ENCODE results near the gene MTHFD2.
"Not testable (repeated sequence)": the region's sequence is repeated elsewhere in the genome, so short reads cannot be mapped to it uniquely, and the experiment has no call there.

MTHFD2 gene

DNA sequence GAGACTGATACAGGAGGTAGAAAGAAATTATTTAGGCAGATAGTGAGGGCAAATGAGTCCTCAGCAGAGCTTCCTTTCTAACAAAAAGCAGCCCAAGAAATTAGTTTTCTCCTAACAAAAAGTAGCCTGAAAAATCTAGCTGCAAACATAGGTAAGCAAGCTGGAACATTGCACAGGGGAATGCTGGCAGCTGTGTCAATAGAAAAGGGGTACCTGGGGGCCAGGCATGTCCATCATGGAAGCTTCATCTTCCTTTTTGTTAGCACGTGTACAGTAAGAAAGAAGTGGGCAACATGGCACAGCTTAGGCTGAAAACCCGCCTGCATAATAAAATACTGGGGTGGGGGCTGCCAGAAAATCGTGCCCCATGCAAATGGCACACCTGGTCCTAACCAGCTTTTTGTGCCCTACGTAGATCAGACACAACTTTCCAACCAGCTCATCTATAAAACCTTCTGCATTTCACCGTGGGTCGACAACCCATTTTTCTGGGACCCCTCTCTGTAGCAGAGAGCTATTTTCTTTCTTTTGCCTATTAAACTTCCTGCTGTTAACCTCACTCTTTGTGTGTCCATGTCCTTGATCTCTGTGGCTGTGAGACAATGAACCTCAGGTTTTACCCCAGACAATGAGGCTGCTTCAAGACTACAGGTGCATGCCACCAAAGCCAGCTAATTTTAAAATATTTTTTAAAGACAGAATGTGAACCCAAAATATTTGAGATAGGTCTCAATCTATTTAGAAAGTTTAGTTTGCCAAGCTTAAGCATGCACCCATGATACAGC, 6.6 kb upstream of the MTHFD2 start:
- no peak for DNase-seq

DNA sequence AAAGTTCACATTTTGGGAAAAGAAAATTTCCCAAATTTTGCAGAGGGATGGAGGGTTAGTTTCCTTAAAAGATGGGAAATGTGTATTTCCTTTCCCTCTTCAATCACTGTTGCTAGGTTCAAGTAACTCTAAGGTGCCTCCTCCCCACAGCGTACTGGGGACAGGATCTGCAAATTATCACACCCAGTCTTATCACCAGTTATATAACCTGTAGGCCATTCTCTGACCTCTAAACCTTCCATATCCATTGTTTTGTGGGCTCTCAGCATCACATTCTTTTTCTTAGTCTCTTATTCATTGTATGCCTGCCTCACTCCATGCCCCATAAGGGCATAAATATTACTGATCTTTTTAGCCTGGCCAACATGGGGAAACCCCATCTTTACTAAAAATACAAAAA, 3.6 kb upstream of the MTHFD2 start:
- DNase-seq = no peak

DNA sequence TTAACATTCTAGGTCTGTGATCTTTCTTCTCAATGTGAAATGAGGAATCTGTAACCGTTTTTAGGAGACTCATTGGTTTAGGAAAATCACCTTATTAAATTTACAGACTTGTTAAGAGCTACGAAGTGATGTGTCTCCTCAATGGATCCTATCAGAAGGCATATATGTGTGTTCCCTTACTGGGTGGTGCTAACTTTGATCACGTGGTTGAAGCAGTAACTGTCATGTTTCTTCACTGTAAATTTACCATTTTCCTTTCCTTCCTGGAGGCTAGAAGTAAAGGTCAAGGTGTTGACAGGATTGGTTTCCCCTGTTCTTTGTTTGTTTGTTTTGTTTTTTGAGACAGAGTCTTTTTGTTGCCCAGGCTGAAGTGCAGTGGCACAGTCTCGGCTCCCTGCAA, 1.4 kb upstream of the MTHFD2 start:
- DNase-seq = no peak

DNA sequence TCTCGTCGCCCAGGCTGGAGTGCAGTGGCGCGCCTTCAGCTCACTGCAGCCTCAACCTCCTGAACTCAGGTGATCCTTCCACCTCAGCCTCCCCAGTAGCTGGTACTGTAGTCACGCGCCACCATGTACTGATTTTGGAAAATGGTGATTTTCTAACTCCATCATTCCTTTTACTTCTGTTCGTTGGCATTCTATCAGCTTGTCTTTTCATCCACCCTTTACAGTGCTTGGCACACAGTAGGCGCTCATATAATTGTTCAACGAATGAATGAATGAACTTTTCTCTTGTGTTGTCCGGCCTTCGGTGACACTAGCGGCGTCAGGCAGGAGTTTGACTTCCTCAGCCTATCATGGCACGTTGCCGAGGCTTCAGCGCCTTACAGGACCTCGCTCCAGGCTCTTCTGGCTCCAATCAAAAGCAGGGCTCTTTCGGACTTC, 373 bp upstream of the MTHFD2 start:
- DNase-seq = no peak

DNA sequence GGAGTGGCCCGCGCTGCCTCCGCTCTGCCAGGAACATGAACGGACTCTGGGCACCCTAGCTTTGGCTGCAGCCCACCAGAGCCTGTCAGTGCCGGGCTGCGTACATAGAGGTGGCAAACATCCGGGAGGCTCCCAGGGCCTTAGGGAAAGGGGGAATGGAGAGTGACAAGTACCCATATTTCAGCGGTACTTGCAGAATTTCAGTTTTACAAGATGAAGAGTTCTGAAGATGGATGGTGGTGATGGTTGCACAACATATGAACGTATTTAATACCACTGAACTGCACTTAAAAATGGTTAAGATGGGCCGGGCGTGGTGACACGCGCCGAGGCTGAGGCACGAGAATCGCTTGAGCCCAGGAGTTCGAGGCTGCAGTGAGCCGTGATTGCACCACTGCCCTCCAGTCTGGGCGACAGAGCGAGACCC, 873 bp downstream of the MTHFD2 start:
- no peak for DNase-seq

DNA sequence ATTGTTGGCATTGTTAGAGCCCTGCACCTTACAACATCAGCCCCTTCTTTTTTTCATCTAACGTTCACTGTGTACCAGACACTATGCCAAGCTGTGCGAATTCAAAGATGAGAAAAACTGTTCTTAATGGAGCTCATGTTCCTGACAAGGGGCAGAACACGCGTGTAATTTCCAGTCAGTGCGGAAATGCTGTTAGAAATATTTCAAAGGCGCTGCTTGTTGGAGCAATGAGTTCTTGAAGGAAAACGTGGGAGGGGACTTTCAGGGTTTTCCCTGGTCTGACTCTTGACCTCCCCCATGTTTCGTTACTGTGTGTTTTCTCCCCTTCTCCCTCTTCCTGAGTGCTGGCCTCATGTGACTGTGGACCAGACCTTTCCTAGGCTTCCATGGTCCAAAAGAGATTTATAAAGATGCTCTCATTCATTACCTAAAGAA, 1.5 kb downstream of the MTHFD2 start:
- DNase-seq = no peak

DNA sequence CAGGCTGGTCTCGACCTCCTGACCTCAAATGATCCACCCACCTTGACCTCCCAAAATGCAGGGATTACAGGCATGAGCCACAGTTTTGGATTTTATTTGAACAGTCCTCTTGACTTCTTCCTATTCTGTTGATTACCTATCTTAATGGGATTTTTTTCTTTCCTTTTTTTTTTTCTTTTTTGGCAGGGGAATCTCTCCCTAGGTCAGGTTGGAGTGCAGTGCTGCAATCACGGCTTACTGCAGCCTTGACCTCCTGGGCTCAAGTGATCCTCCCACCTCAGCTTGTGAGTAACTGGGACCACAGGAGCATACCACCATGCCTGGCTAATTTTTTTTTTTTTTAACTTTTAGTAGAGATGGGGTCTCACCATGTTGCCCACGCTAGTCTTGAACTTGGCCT, 2.8 kb downstream of the MTHFD2 start:
- DNase-seq = no peak

DNA sequence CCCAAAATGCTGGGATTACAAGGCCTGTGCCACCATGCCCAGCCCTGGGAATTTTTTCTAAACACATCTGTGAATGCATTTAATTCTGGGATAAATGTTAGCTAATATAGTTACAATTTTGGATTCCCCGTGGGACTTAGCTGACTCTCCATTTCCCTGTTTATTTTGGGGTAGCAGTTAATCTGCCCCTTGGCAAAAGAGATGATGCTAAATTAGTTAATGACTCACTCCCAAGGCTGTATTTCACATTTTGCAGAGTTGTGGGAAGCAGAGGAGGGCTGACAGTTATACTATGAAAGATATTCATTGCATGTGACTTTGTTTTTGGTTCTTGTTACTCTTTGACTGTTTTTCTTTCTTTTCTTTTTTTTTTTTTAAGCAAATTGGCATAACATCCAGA, 3.2 kb downstream of the MTHFD2 start:
- DNase-seq = no peak

DNA sequence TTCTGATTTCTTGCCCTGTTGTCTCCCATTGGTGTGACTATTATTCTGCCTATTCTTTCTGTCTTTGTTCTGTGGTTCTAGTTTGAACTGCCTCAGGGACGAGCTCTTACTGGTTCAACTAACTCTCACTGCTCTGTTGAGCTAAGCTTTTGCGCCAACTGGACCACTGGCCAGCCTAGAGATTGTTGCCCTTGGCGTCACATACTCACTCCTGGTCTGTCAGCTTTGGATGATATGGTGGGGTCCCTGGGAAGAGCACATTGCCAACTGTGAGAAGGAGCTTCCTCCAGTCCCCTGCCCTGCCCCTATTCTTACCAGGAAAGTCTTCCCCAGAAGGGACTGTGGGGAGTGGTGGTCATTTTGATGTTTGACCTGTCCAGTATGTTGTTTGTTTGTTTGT, 6.0 kb downstream of the MTHFD2 start:
- DNase-seq = no peak

DNA sequence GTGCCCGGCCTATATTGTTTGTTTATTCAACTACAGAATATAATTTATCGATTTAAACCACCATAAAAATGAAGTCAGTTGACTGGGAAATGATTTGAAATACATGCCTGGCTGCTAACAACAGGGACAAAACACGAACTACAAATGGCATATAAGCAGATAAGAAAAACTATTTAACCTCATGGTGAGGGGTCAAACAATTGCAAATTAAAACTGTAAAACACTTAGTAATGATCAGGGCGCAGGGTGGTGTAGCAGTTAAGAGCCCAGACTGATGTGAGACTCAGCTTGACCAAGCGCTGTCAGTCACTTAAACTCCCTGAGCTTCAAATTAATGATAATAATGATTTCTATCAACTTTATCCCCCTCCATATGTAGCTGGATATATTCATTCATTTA, 6.7 kb downstream of the MTHFD2 start:
- no peak for DNase-seq

DNA sequence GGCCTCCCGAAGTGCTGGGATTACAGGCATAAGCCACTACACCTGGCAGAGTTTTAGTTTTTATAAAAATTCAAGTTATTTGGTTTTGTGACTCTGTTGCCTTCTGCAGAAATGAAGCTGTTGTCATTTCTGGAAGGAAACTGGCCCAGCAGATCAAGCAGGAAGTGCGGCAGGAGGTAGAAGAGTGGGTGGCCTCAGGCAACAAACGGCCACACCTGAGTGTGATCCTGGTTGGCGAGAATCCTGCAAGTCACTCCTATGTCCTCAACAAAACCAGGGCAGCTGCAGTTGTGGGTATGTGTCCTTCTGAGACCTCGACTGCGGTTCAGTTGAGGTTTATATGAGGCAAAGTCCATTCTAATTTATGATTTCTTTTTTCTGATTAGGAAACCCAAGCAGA, 7.2 kb downstream of the MTHFD2 start:
- DNase-seq = no peak

DNA sequence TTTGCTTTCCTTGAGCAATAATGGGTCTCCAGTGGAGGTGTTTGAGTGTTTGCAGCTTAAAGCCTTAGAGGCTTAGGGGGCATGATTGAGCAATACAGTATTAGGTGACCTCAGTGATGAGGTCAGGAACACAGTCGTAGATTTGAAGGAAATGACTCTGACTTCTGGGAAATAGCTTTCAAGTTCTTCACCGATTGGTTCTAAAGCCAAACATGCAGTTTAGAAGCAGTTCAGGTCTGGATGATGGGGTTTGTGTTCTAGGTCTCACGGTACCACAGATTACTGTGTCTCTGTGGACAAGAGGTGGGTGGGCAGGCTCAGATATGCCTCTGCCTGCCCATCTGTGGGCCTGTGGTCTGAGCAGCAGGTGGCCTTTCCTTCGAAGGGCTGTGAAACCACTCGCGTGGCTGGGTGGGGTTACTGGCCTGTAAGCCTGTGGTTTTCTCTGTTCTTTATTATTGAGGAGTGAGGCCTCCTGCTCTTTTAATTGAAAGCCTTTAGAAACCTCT, 7.8 kb downstream of the MTHFD2 start:
- DNase-seq = no peak

DNA sequence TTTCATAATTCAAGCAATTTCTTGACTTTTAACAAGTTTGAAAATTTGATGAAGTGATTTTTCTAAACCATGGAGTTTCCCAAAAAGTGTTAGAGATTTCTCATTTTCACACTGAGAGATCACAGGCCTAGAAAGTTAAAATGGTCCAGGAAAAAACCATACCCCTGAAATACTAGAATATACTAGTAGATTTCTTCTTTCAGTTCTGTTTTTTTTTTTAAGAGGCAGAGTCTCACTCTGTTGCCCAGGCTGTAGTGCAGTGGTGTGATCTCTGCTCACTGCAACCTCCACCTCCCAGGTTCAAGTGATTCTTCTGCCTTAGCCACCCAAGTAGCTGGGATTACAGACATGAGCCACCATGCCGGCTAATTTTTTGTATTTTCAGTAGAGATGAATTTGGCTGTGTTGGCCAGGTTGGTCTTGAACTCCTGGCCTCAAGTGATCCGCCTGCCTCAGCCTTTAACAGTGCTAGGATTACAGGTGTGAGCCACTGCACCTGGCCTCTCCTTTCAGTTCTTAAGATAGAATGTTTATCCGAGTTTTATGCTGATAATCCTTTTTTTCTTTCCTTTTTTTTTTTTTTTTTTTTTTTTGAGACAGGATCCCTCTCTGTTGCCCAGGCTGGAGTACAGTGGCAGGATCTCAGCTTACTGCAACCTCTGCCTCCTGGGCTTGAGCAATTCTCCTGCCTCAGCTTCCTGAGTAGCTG, 14.4 kb downstream of the MTHFD2 start:
- DNase-seq = no peak

DNA sequence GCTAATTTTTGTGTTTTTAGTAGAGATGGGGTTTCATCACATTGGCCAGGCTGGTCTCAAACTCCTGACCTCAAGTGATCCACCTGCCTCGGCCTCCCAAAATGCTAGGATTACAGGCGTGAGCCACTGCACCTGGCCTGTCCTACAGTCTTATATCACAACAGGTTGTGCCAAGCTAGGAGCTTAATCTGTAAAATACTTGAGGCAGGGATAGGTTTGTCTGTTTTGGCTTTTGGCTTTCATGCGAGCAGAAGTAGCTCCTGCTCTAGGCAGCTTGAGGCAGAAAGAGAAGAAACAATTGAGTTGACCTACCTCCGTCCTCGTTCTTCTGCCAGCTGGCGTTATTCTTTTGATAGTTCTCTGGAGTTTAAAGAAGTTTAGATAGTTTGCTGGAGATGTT, 17.4 kb downstream of the MTHFD2 start:
- not testable (repeated sequence) for DNase-seq

DNA sequence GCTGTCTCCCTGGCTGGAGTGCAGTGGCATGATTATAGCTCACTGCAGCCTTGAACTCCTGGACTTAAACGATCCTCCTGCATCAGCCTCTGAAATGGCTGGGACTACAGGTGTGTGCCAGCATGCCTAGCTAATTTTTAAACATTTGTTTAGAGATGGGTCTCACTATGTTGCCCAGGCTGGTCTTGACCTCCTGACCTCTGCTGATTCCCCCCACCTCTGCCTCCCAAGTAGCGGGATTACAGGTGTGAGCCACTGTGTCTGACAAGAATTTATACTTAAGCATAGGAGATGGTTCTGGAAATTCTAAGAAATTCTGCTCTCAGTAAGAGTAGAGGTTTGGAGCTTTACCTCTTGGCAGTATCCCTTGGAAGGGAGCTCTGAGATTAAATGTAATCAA, 18.2 kb downstream of the MTHFD2 start:
- DNase-seq = no peak

DNA sequence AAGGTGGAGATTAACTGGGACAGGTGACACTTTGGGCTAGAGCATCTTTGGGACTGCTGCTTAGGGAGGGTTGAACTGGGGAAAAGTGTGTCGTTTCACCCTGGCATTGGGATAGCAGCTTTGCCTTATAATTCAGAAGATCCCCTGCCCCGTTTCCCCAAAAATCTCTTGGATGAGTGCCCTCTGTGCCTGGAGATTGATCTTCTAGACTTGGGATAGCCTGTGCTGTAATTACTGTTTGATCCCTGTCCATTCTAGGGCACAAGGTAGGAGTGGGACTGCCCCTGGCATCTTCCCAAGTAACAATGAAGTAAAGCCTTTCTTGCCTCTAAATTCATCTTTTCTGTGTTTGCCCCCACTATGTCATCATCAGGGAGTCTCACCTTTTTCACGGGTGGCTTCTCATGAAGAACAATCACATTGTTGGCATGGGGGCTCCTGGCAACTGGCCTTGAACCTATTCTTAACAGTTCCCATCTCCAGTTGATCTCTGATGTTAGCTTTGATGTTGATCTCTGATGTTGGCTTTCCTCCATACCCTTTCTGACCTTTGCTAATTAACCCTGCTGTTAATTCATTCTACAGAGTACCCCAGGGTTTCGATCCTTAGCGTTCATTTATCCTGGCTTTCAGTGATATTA, 21.6 kb downstream of the MTHFD2 start:
- no peak for DNase-seq

DNA sequence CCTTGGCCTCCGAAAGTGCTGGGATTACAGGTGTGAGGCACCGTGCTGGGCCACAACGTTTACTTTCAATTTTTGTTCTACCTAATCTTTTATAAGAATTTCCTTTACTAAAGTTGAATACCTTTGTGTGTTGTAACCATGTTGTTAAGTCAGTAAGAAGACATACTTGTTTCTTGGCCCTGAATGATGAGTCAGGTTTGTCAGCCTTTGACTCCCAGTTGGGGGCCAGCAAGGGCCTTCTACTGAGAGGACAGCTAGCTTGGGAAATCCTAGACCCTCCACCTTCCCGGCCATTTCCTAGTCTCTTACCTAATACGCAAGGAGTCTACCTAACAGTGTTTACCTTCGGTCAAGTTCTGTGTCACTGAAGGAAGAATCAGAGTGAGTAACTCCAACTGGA, 22.7 kb downstream of the MTHFD2 start:
- no peak for DNase-seq

DNA sequence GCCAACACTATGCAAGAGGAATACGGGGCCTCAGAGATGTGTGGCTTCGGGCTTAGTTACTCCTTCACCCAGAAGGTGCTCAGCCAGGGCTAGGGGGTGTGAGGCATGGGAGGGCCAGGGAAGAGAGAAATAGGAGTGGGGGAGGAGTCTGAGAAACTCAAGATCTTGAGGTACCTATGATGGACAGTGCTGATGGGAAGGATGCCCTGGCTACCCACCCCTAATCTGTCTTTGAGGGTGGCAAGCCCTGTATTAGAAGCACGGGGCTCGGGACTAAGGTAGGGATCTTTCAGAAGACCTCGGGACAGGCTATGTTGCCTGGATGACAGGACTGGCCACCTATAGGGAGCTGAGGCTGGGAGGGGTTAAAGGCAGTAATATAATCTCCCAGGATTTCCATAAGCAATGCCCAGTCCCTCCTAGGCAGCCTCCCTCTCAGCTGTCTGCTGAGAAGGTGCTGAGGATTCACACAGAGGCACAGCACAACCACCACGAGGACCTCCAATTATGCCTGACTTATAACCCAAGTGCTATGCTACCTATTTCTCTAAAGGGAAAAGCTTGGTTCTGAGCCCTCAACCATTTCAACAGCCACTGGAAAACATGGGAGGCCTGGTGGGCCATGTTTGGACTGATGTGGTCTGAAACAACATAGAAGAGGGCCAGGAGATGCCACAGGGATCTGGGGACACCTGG, 23.3 kb downstream of the MTHFD2 start:
- no peak for DNase-seq

DNA sequence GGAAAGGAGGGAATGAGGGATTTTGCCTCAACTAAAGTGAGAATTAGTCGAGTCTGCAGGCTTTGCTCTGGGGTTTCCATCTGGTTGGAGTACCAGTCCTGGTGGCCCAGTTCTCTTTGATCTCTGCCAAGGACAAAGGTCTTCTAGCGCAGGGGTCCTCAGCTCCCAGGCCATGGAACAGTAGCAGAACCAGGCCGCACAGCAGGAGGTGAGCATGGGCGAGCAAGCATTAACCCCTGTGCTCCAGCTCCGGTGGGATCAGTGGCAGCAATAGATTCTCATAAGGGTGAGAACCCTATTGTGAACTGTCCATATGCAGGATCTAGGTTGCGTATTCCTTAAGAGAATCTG, 23.9 kb downstream of the MTHFD2 start:
- no peak for DNase-seq

DNA sequence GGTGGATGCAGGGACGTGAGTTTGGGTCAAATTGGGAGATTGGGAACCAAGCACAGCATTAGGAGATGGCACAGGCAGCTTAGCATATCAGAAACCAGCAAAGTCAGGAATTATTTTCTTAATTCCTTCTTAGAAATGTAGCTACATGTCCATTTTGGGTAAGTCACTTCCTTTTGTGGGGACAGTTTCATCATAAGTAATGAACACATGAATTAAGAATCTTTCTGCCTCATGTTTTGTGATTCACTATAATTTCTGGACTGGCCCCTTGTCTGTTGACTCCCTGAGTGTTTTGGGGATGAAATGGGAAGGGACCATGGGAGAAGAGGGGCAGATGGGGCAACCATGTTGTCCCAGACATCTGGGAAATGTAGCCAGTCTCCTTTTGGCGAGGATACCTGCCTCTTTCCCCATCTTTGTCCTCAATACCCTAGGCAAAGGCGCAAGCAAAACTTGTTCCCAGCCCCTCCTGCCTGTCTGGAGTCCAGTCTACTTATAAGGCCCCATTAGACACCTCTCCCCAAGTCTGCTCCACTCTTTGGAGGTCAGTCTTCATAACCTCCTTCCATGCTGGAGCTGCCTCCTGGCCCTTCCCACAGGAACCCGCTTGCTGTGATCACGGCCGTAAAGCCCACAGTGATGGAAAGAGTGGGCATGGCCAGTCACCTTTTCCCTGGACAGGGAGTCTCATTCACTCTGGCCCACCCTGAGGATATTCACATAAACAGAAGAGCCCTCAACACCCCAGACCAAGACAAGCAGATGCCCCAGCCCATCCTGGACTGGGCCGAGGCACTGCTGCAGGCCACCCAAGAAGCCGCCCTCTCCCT, 25.7 kb downstream of the MTHFD2 start:
- no peak for DNase-seq

DNA sequence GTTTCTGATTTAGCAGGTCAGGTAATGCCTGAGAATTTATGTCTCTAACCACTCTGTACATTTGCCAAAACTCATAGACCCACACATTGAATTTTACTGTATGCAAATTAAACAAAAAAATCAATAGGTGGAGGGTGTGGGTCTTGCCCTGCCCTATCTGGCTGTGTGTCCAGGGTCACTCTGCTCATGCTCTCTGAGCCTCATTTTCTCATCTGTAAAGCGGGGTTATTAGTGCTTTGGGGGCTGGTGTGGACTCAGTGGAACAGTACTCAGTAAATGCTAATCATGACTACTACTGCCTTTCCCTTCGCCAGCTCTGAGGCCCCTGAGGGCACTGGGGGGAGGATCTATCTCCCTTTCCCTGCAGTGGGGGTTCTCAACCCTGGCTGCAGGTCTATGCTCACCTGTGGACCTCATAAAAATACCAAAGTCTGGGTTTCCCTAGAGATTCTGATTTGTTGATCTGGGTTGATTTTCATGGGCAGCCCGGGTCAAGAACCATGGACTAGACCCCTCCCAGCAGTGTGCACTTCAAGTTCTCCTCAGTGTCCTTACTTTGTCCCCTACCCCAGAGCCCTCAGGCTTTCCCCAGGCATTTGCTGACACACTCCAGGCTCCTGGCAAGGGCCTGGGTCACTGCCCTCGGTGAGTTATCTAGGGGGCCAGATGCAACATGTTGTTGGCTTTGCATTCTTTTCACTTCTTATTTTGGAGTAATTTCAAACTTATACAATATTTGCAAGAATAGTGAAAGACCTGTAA, 27.5 kb downstream of the MTHFD2 start:
- no peak for DNase-seq

Measured in right kidney (tissue), 1 donor.